Stromal cell of bone marrow (primary cell): ENCODE data around the gene ADAMTS2.

ENCODE experiments used
- DNase-seq: peaks from one replicate; pipeline ENCODE4 v3.0.0-alpha.2; 2012; ENCODE audit warnings: low read depth

Gene ADAMTS2

GRCh38 chr5:179139111-179139935, 205.9 kb downstream of the ADAMTS2 start:
- DNase-seq: no peak

GRCh38 chr5:179138568-179138925, 206.7 kb downstream of the ADAMTS2 start:
- DNase-seq: no peak

GRCh38 chr5:179137643-179138567, 207.4 kb downstream of the ADAMTS2 start:
- DNase-seq: no peak

DNA sequence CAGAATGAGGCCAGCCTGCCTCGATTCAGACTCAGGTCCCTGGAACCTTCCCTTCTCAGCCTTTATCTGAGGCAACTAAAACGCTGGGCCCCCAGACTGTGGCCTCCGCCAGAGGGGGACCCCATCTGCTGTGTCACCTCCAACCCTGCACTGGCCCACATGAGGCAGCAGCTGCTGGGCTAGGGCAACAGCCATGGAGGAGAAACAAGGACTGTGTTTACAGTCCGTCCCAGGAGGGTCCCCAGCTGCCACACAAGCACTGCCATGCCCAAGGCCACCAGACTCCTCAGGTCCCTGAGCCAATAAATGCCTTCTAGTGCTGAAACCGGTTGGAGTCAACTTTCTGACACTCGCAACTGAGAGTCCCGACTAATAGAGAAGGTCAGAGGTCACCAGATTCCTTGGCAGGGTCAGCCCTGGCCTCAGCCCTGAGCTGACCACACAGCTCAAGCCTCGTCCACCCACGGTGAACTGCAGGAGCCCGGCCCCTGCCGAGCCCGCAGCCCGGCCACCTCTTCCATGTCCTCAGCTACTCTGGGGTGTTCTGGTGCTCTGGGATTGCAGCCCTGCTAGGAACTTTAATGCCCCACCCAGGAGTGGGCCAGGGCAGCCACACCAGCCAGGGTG, 208.1 kb downstream of the ADAMTS2 start:
- no peak for DNase-seq

DNA sequence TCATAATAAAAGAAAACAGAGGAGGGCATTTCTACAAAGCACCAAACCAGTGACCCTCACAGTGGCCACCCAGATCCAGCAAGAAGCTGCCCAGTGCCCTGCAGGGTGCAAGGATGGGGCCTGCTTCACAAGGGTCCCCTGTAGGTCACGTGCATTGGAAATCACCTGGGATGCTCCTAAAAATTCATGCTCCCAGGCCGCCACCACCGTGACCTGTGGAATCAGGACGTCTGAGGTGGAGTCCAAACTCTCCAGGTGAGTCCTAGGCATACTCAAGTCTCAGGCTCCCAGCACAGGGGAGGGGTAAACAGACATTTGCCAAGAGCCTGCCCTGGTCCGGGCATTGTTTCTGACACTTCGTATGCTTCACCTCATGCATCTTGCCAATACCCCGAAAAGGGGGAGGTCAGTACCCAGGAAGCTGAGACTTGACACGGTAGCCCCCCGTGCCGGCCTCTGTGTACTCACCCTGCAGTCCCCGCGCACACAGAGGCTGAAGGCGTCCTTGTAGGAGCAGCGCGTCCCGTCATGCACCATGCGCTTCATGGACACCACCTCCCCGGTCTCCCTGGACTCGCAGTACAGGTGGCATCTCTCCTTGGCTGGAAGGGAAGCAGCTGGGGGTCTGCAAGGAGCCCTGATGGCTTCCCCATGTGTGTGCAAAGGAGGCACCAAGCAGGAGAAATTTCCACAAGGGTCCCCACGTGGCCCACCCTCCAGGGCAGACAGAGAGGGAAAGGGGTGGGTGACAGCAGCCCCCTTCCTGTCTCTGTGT, 209.6 kb downstream of the ADAMTS2 start:
- no peak for DNase-seq

GRCh38 chr5:179135006-179135405, 210.3 kb downstream of the ADAMTS2 start:
- no peak for DNase-seq

GRCh38 chr5:179134511-179134910, 210.8 kb downstream of the ADAMTS2 start:
- no peak for DNase-seq

GRCh38 chr5:179132586-179133355, 212.5 kb downstream of the ADAMTS2 start:
- DNase-seq: no peak

DNA sequence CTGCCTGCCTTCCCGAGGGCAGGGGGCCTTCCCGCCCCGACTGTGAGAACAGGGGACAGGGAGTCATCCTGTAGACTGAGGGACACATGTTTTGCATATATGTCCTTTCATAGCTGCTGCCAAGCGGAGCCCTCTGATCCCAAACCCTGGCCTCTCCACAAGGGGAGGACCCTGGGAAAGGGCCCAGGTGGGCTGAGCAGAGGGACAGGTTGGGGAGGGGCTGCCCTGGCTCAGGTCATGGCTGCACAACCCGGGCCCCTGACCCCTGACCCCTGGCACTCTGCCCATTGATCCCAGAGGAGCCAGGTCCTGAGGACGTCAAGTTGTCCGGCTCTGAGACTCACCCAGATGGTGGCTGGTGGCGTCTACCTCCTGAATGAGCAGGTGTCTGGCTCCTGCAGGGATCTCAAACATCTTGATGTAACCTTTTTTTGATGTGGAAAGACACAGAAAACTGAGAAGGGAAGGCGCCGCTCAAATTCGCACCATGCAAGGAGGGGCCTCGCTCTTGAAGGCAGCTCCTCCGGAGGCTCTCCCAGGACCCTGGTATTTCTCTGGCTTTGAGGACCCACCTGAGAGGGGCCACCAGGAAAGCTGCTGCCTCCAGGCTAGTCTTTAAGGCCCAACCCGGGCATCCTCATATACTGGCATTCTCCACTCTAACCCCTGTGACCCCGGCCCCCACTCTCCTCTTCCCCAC, 213.2 kb downstream of the ADAMTS2 start:
- DNase-seq: no peak

DNA sequence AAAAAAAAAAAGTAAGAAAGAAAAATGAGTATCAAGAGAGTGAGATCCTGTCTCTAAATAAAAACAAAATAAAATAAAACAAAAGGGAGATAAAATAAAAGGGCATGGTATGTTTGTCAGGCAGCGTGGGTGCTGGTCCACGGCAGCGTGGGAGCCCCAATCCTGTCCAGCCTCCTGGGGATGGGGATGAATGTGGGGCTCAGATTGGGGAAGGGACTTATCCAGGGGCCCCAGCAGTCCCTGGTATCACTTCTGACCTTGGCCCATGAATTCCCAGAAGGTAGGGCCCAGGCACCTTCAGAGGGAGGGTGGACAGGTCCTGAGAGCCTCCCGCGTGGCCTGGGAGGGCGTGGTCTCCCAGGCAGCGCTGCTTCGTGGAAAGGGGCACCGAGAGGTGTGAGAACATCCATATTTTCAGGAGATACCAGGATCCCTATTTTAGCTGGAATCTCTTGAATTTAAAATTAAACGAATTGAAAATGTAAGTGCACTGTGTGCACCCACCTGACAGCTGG, 213.9 kb downstream of the ADAMTS2 start:
- no peak for DNase-seq

GRCh38 chr5:179130101-179130681, 215.1 kb downstream of the ADAMTS2 start:
- DNase-seq: no peak

GRCh38 chr5:179129607-179130071, 215.6 kb downstream of the ADAMTS2 start:
- DNase-seq: no peak

DNA sequence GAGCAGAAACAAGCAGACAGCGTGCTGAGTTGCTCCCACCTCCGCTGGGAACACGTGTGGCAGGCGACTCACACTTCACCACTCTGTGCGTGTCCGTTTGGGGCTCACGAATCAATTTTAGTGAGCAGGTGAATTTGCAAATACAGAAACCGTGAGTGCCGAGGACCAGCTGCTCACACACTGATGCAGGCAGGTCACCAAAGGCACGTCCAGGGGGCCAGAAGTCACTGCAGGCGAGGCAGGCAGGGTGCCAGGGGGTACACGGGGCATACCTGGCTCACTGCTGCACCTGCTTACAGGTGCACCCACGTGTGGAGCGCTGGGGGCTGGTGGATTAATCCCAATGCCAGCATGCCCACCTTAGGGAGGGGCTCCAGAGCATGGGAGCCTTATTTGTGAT, 216.3 kb downstream of the ADAMTS2 start:
- no peak for DNase-seq

GRCh38 chr5:179128041-179128365, 217.3 kb downstream of the ADAMTS2 start:
- DNase-seq: no peak

DNA sequence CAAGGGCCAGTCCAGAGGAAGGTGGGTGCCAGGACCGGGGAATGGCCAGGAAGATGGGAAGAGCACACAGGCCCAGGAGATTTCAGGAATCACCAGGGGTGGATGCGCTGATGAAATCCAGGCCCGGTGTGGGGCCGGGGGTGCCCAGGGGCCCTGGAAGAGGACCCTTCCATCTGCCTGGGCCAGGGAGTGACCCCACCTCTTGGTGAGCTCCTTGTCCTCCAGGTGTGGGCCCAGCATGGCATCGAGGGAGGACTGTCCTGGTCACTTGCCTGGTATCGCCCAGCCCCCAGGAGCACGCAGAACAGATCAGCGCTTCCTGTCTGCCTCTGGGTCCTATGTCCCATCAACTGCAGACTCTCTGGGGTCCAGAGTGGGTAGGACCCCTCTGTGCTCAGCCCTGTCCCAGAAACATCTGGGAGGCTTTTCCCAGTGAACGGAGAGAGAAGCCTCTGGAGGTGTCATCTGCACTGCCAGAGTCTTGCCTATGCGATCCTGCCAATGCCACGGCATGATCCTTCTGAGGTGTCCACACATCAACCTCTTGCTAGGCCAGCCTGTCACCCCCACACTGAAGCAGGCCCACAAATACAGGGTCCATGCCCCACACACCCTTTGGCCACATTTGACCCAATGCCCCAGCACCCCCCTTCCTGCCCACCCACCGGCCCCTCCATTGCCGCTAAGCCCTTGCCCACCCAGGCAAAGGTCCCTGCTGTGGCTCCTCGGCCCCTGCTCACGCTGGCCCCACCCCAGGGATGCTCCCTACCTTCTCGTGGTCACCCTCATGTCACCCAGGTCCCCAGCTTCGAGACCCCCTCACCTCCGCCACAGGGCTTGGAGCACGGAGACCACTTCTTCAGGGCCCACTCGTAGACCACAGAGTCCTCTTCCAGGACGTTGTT, 217.9 kb downstream of the ADAMTS2 start:
- no peak for DNase-seq

DNA sequence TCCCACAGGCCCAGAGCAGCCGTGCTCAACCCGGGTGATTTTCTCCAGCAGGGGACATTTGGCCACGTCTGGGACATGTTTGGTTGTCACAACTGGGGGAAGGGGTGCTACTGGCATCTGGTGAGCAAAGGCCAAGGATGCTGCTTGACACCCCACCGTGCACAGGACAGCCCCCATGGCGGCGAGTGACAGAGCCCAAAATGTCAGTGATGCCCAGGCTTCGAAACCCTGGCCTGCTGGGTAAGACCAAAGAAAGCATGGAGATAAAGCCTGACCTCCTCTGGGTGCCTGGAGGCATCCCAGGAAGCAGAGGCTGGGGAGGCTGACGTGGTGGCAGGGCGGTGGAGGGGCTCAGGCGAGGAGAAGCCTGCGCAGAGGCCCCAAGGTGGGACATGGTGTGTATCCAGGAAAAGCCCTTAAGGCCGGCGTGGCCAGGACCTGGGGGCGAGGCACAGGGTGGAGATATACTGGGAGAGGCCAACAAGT, 218.7 kb downstream of the ADAMTS2 start:
- no peak for DNase-seq

- DNase-seq: no peak
Observed at GRCh38 chr5:179125789-179126505, 219.3 kb downstream of the ADAMTS2 start.
